HepG2 (cell line): ENCODE data around the gene CTAG1B. TPM values are rescaled to one million over a fixed set of nuclear protein-coding genes. Genes with fewer than 3 reads are reported as not detected.

Experiments used
- ATAC-seq: fragments of 200-7000 bp; cut with Tn5 transposase; 3 replicates; pipeline ENCODE4 v1.9.1; 2020; ENCODE audit warnings: mild to moderate bottlenecking, moderate library complexity
- BruUV-seq: library from RNA; stranded (reverse); fragments of 400-500 nt; replicated peaks from 2 replicates; lab custom pipeline; 2021; lab: Mats Ljungman, UMichigan
- CTCF ChIA-PET: fragments of 300-600 bp; formaldehyde crosslinking; extraction: SDS; loops from one replicate; lab custom pipeline; 2021; ENCODE audit warnings: low total read pairs, inconsistent platforms, low intra/inter-chr PET ratio; lab: Yijun Ruan, JAX
- POLR2A ChIA-PET: fragments of 350-600 bp; sonication (Branson Sonifier 250); formaldehyde crosslinking; loops from one replicate; lab custom pipeline; 2020; ENCODE audit warnings: antibody characterized with exemption, inconsistent platforms; lab: Yijun Ruan, JAX
- DNase-seq: peaks from one replicate; pipeline ENCODE4 v3.0.0-alpha.2; 2015; ENCODE audit warnings: low spot score
- FAIRE-seq: peaks from 3 replicates; lab custom pipeline; 2011; peaks lifted over from hg19 to GRCh38; lab: Jason Lieb, UNC
- H2AFZ ChIP-seq: one replicate; pipeline ENCODE4 v1.6.1; 2011; ENCODE audit warnings: low read length, inconsistent platforms
- H3K27ac ChIP-seq: fragments of 300-600 bp; 3 replicates; pipeline ENCODE4 v1.8.0; 2011; ENCODE audit warnings: mixed run types, mild to moderate bottlenecking, mixed read lengths, low read length, inconsistent platforms; ENCODE audit not compliant: insufficient read depth; ENCODE audit errors: extremely low read length
- H3K27me3 ChIP-seq, 2 experiments: fragments of 200-600 bp in 1 of 2; 2 replicates in 1 of 2; 3 replicates in 1 of 2; pipeline versions ENCODE4 v1.6.0 to v1.8.0; 2011; ENCODE audit warnings: low read length in 2 of 2, mild to moderate bottlenecking in 2 of 2, moderate library complexity in 2 of 2, inconsistent platforms in 1 of 2; ENCODE audit not compliant: insufficient read depth in 2 of 2, control insufficient read depth in 1 of 2
- H3K36me3 ChIP-seq, 2 experiments: fragments of 200-600 bp in 1 of 2; replicated peaks in 1 of 2; 2 replicates in 1 of 2; 3 replicates in 1 of 2; pipeline versions ENCODE4 v1.5.1 to v1.8.0; 2011; ENCODE audit warnings: low read length in 2 of 2, inconsistent platforms in 1 of 2; ENCODE audit not compliant: insufficient read depth in 2 of 2, control insufficient read depth in 1 of 2
- H3K4me1 ChIP-seq: 2 replicates; pipeline ENCODE4 v1.5.1; 2012; ENCODE audit warnings: low read length, inconsistent platforms; ENCODE audit not compliant: insufficient read depth
- H3K4me2 ChIP-seq: 2 replicates; pipeline ENCODE4 v1.6.0; 2011; ENCODE audit warnings: low read depth, low read length, inconsistent platforms
- H3K4me3 ChIP-seq, 3 experiments: fragments of 200-600 bp in 1 of 3; sonication (generic), shearing (Covaris generic) in 1 of 3; replicated peaks in 1 of 3; 2 replicates each; pipeline ENCODE4 v1.5.1; 2011 to 2016; ENCODE audit warnings: low read length in 3 of 3, inconsistent platforms in 2 of 3, low read depth in 2 of 3, mild to moderate bottlenecking in 2 of 3, control low read depth in 1 of 3, mixed read lengths in 1 of 3; ENCODE audit not compliant: insufficient read depth in 1 of 3
- H3K79me2 ChIP-seq: one replicate; pipeline ENCODE4 v1.6.1; 2011; ENCODE audit warnings: low read length, inconsistent platforms; ENCODE audit not compliant: insufficient read depth
- H3K9ac ChIP-seq: 2 replicates; pipeline ENCODE4 v1.6.0; 2011; ENCODE audit warnings: mild to moderate bottlenecking, low read depth, low read length, inconsistent platforms; ENCODE audit not compliant: insufficient read depth
- H3K9me3 ChIP-seq: 2 replicates; pipeline ENCODE4 v1.5.1; 2012; ENCODE audit warnings: mild to moderate bottlenecking, low read length
- H4K20me1 ChIP-seq: 2 replicates; pipeline ENCODE4 v1.6.0; 2011; ENCODE audit warnings: inconsistent platforms, mild to moderate bottlenecking, low read length, moderate library complexity; ENCODE audit not compliant: insufficient read depth
- RXRB ChIP-seq: IDR thresholded peaks from 2 replicates; pipeline ENCODE4 v1.6.1; 2016; ENCODE audit warnings: borderline replicate concordance, missing genetic modification reagents, missing compliant biosample characterization
- SNRNP70 ChIP-seq: fragments of 200-400 bp; formaldehyde crosslinking; IDR thresholded peaks from 2 replicates; pipeline ENCODE4 v1.6.1; 2017; ENCODE audit warnings: mild to moderate bottlenecking, low read depth, low read length, moderate library complexity
- ZNF574 ChIP-seq: sonication (generic); formaldehyde crosslinking; IDR thresholded peaks from 2 replicates; pipeline ENCODE4 v1.4.0; 2020; ENCODE audit warnings: missing genetic modification reagents
- WGBS: methylation state at CpG from one replicate; pipeline ENCODE4 v1.1.6; 2017; ENCODE audit warnings: low lambda C conversion rate; 5-methylcytosine and 5-hydroxymethylcytosine counted together
- in situ Hi-C: cut with HindIII; loops from 2 replicates; pipeline ENCODE4 v1.10.0; 2017; ENCODE audit warnings: low pct_unique_long_range_greater_than_20kb; ENCODE audit not compliant: extremely low pct_ligation_motif_present
- intact Hi-C: fragments of 100-400 bp; cut with micrococcal nuclease; formaldehyde crosslinking; loops from one replicate; pipeline ENCODE4 v1.10.0; 2022; ENCODE audit not compliant: unreplicated experiment
- polyA plus RNA-seq, 8 experiments: library from polyadenylated mRNA; depleted of rRNA in 3 of 8; stranded (reverse) in 7 of 8; unstranded in 1 of 8; fragments of >200 nt; fragmentation: Illumina TruSeq in 4 of 8; extraction: Trizol in 4 of 8; gene quantifications; 2 replicates each; pipeline versions ENCODE4 v1.2.1 to v1.2.3, GENCODE V29; 2011 to 2016; ENCODE audit warnings: low read depth in 4 of 8, missing spikeins in 1 of 8, mixed read lengths in 1 of 8; ENCODE audit not compliant: insufficient read depth in 1 of 8
- total RNA-seq, 5 experiments: library from RNA; depleted of rRNA; stranded (reverse); fragments of >200 nt; fragmentation: Illumina TruSeq; extraction: Trizol; gene quantifications; 2 replicates each; pipeline ENCODE4 v1.2.3, GENCODE V29; 2016; ENCODE audit warnings: low read depth in 1 of 5
- TF ChIP-seq, protein P1 (sequence below), 2 experiments: sonication (generic) in 1 of 2; formaldehyde crosslinking in 1 of 2; IDR thresholded peaks; 2 replicates each; pipeline versions ENCODE4 v1.4.0 to v1.6.1; 2016 to 2020; ENCODE audit warnings: borderline replicate concordance in 1 of 2, low read depth in 1 of 2, mild to moderate bottlenecking in 1 of 2, missing genetic modification reagents in 1 of 2

CTAG1B gene
- total and polyA plus RNA-seq, 2 of the 13 experiments (the other 11 are each of a cell fraction or from before 2014, with no cell fraction given) = not detected

- TF ChIP-seq, protein P1, sequence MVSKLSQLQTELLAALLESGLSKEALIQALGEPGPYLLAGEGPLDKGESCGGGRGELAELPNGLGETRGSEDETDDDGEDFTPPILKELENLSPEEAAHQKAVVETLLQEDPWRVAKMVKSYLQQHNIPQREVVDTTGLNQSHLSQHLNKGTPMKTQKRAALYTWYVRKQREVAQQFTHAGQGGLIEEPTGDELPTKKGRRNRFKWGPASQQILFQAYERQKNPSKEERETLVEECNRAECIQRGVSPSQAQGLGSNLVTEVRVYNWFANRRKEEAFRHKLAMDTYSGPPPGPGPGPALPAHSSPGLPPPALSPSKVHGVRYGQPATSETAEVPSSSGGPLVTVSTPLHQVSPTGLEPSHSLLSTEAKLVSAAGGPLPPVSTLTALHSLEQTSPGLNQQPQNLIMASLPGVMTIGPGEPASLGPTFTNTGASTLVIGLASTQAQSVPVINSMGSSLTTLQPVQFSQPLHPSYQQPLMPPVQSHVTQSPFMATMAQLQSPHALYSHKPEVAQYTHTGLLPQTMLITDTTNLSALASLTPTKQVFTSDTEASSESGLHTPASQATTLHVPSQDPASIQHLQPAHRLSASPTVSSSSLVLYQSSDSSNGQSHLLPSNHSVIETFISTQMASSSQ (IDR thresholded peaks at IDR 0.05; ENCODE audit: low read depth) = no peak
- TF ChIP-seq, protein P1 (CRISPR knock-in tag; IDR thresholded peaks at IDR 0.05; ENCODE audit: borderline replicate concordance) = no peak
- TF ChIP-seq SNRNP70 (no peak), RXRB (CRISPR knock-in tag) (no peak), ZNF574 (CRISPR knock-in tag) (no peak)
- DNase-seq (no peak), ATAC-seq (no peak), FAIRE-seq (no peak)
- no peaks in the 10 kb centered on the region for H3K9me3 ChIP-seq
- WGBS = 20% methylated on average over 3 of the region's 13 CpGs
- no peak overlapping the region for H3K4me3 ChIP-seq
- no peaks in the 10 kb centered on the region for H3K4me1 ChIP-seq
- no peak overlapping the region for H3K4me2 ChIP-seq
- in situ Hi-C loops (no loop called here), intact Hi-C loops (no loop called here)
- BruUV-seq = no TSS peak
- no peaks in the 10 kb centered on the region for H3K36me3 ChIP-seq
- no peak overlapping the region for H3K9ac ChIP-seq
- H3K27me3 ChIP-seq = peaks cover 0 to 3% of the 10 kb centered on the region in 2 experiments; a peak in 1 of 5 replicates
- H2AFZ ChIP-seq = no peak overlapping the region
- ChIA-PET CTCF (no interaction called here), POLR2A (no interaction called here)
- no peaks in the 10 kb centered on the region for H3K79me2 ChIP-seq
- H4K20me1 ChIP-seq = no peaks in the 10 kb centered on the region
- no peak overlapping the region for H3K27ac ChIP-seq
Measured at GRCh38 chrX:154602226-154602625, 16.9 kb downstream of the CTAG1B start.
